Urothelium cell line (cell line): ENCODE results near the gene PRKCE.
"Not testable (repeated sequence)": the region's sequence is repeated elsewhere in the genome, so short reads cannot be mapped to it uniquely, and the experiment has no call there.

ENCODE experiments used
- DNase-seq: peaks from one replicate; pipeline ENCODE4 v3.0.0; 2011; ENCODE audit warnings: low spot score, mixed read lengths
- FAIRE-seq: peaks from 2 replicates; lab custom pipeline; 2011; peaks lifted over from hg19 to GRCh38; lab: Jason Lieb, UNC

The PRKCE gene

GRCh38 chr2:45882707-45883602 lies 231.5 kb downstream of the PRKCE start:
- FAIRE-seq = no peak

GRCh38 chr2:45883603-45884000 lies 232.1 kb downstream of the PRKCE start:
- no peak for FAIRE-seq
- no peak for DNase-seq

More at GRCh38 chr2:45882707-45883602, 231.5 kb downstream of the PRKCE start:
- no peak for DNase-seq

GRCh38 chr2:45884126-45884525 lies 232.7 kb downstream of the PRKCE start:
- FAIRE-seq (no peak), DNase-seq (no peak)

DNA sequence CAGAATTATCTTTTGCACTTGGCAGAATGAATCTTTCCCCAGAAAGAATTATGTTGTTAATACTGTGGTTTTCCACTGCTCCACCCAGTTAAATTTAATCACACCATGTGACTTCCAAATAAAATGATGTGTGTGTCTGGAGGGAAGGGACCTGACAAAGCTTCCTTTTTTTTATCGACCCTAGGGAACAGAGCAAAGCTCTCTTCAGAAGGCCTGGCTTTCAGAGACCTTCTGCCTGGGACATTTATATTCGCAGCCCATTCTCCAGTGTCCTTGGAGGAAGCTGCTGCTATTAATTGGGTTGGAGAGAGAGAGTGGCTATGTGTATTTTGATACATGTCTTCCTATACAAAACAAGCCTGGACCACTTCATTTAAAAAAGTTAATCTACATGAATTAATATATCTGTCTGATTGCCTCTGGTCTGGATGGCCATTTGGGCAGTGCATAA lies 233.7 kb downstream of the PRKCE start:
- no peak for FAIRE-seq
- no peak for DNase-seq

- no peak for DNase-seq
- no peak for FAIRE-seq
Measured at GRCh38 chr2:45886171-45886663, 234.7 kb downstream of the PRKCE start.

DNA sequence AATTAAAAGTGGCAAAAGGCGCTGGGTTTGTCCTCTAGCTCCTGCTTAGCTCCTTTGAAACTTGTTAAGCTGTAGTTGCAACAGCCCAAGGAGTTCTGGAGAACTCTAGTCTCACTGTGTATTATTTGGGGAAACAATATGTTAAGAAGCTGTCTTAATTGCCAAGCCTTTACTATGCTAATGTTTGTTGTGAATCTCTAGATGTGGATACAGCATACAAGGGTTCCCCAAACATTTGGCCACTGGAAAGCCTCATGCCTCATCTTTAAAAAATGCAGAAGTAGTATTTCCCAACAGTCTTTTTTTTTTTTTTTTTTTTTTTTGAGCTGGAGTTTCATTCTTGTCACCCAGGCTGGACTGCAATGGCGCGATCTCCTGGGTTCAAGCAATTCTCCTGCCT lies 236.7 kb downstream of the PRKCE start:
- DNase-seq (no peak), FAIRE-seq (no peak)

- DNase-seq (no peak), FAIRE-seq (no peak)
Measured at GRCh38 chr2:45888641-45889040, 237.2 kb downstream of the PRKCE start.

- DNase-seq (no peak), FAIRE-seq (no peak)
Measured at GRCh38 chr2:45889053-45889452, 237.6 kb downstream of the PRKCE start.

DNA sequence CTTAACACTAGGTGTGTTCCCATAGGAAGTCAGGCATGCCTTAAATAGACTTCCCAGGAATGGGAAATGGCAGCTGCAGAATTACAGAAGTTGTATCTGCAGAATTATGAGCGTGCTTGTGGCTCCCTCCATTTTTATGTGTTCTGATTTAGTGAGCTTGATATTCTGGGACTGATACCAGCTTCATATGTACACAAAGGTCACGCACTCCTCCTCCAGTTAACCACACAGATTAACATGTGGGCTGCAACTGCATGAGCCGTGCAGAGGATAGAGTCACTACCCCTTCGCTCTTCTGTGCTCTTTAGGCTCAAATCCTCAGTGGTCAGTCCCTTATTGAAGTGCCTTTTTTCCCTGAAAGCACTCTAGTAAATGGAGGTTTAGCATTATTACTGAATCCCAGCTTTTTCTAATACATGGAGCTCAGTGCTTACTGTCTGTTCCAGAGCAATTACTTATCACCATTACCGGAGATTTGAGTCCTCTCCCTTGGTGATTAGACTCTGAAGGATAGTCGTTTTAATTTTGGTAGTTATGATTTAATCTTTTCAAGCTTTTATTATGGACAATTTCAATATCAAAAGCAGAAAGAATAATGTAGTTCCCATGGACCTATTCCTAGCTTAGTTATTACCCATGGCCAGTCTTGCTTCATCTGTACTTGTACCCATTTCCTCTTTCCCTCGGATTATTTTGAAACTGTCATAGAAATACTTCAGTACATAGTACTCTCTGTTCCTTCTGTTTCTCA lies 238.3 kb downstream of the PRKCE start:
- FAIRE-seq (no peak), DNase-seq (no peak)

- FAIRE-seq = not testable (repeated sequence)
Measured at GRCh38 chr2:45890371-45890646, 238.8 kb downstream of the PRKCE start.

DNA sequence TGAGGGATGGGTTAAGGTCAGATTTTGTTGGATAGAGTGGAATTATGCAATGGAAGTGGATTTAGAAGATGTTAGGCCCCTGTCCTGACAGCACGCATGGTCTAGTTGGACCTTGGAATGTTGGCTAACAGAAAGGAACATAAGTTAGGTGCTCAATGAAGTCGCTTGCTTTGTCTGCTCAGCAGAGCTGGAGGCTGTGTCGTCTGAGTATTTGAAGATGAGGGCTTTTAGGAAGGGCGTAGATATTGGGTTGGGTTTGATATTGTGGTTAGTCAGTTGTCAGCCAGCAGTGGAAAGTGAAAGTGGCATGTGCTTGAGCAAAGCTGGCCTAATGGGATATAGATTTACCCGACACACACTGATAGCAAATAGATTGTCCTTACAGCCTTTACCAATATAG lies 239.3 kb downstream of the PRKCE start:
- FAIRE-seq = no peak
- DNase-seq = no peak

More at GRCh38 chr2:45890371-45890646, 238.8 kb downstream of the PRKCE start:
- DNase-seq = not testable (repeated sequence)

DNA sequence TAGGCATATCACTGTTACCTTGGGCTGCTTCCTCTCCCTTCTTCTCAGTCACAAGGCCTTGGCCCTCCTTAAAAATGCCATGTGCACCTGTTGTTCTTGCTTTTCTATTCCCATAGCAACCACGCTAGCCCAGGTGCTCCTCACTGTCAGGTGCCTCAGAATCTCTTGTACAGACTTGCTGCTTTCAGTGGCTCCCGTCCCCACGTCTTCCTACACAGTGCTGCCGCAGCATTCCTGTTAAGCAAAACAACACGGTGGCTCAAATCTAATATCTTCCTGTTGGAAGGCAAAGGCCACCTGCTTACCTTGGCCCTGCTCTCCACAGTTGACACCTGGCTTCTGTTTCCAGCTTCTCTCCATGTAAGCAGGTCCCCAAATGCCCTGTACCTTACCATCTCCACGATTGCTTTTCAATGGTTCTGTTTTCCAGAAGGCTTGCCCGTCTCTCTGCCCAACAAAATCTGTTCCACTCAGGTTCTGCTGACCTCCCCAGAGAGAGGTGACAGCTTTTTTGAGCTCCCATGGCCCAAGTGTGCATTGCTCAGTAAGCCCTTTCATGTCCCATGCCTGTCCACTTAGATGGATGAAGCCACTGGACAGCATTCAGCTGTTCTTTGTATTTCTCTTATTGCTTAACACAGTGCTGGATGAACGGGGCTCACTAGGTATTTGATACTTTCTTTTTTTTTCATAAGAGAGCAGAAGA lies 240.4 kb downstream of the PRKCE start:
- DNase-seq (no peak), FAIRE-seq (no peak)

- FAIRE-seq = no peak
- DNase-seq = no peak
Measured at GRCh38 chr2:45892425-45892745, 240.9 kb downstream of the PRKCE start.

DNA sequence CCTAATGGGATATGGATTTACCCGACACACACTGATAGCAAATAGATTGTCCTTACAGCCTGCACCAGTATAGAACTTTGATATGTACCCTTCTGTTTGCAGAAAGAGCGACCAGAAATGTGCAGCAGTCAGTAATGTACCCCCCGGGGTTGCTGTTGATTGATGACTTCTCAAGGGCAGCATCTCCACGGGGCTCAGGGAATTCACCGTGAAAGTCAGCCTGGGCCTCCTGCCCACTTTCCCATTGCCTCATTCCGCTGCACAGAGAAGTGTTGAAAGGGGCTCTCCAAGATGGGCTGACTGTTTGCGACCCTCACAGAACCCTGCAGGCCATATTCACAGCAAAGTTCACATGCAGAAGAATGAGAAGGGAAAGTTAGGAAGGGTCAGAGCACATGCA lies 241.3 kb downstream of the PRKCE start:
- FAIRE-seq = no peak
- no peak for DNase-seq

- FAIRE-seq (no peak), DNase-seq (no peak)
Measured at GRCh38 chr2:45894211-45894610, 242.7 kb downstream of the PRKCE start.

GRCh38 chr2:45895241-45895861 lies 243.9 kb downstream of the PRKCE start:
- FAIRE-seq (no peak), DNase-seq (no peak)

- DNase-seq (no peak), FAIRE-seq (no peak)
Measured at GRCh38 chr2:45896311-45896710, 244.8 kb downstream of the PRKCE start.

DNA sequence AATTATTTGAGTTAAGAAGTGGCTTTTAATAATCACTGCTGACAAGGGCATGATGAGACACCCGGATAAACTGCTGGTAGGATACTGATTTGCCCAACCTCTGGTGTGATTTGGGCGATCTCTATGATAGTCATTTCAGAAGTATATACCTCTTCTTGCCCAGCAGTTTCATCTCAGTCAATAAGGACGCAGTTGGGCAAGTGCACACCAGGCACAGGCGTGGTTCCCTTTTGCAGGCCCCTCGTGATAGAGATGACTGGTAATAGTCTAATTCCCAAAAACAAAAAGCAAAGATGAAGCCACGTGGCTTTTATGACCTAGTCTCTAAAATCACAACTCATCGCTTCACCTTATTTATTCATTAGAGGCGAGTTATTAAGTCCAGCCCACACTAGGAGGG lies 246.4 kb downstream of the PRKCE start:
- no peak for FAIRE-seq
- DNase-seq = no peak

GRCh38 chr2:45898819-45899218 lies 247.3 kb downstream of the PRKCE start:
- FAIRE-seq (no peak), DNase-seq (no peak)

- DNase-seq = no peak
- FAIRE-seq = no peak
Measured at GRCh38 chr2:45899926-45900325, 248.5 kb downstream of the PRKCE start.

- DNase-seq = no peak
- no peak for FAIRE-seq
Measured at GRCh38 chr2:45901468-45902032, 250.1 kb downstream of the PRKCE start.
